Naive thymus-derived CD8-positive, alpha-beta T cell (primary cell): Measurements from ENCODE around the gene PPP1R10. TPM values are rescaled to one million over a fixed set of nuclear protein-coding genes. Genes with fewer than 3 reads are reported as not detected.
A peak's percentile ranks its signal among the peaks of the same experiment; 100 is the strongest.

Experiments used
- ATAC-seq, 2 donors: fragments of 150-1000 bp; cut with Tn5 transposase in 1 of 2; sonication (Bioruptor Pico), chemical (Tn5 transposase) in 1 of 2; 1 replicate in 1 of 2; 2 replicates in 1 of 2; pipeline ENCODE4 v1.10.0; 2021; ENCODE audit warnings: mild to moderate bottlenecking in 2 of 2, moderate library complexity in 2 of 2
- POLR2A ChIA-PET: fragments of 350-600 bp; sonication (Branson Sonifier 250); formaldehyde crosslinking; loops from one replicate; lab custom pipeline; 2021; ENCODE audit warnings: antibody characterized with exemption; lab: Charles Lee
- DNase-seq, 10 donors: peaks; one replicate each; pipeline versions ENCODE4 v3.0.0 to v3.0.0-alpha.2; 2020 to 2022
- H3K27ac Mint-ChIP-seq, 10 donors: one replicate each; pipeline ENCODE4 v1.8.0; 2020 to 2022; ENCODE audit warnings: mild to moderate bottlenecking in 10 of 10, mixed read lengths in 10 of 10, moderate library complexity in 4 of 10, inconsistent platforms in 1 of 10
- H3K27me3 Mint-ChIP-seq, 5 donors: one replicate each; pipeline ENCODE4 v1.8.0; 2021 to 2022; ENCODE audit warnings: mixed read lengths in 5 of 5
- H3K36me3 Mint-ChIP-seq, 3 donors: one replicate each; pipeline ENCODE4 v1.8.0; 2020 to 2022; ENCODE audit warnings: mixed read lengths in 3 of 3, mild to moderate bottlenecking in 2 of 3, inconsistent platforms in 1 of 3
- H3K4me1 Mint-ChIP-seq, 4 donors: one replicate each; pipeline ENCODE4 v1.8.0; 2021 to 2022; ENCODE audit warnings: mixed read lengths in 4 of 4
- H3K4me3 Mint-ChIP-seq, 10 donors: one replicate each; pipeline ENCODE4 v1.8.0; 2020 to 2022; ENCODE audit warnings: mild to moderate bottlenecking in 10 of 10, mixed read lengths in 10 of 10, moderate library complexity in 6 of 10, inconsistent platforms in 1 of 10
- H3K9me3 Mint-ChIP-seq, 9 donors: one replicate each; pipeline ENCODE4 v1.8.0; 2020 to 2022; ENCODE audit warnings: mixed read lengths in 9 of 9, mild to moderate bottlenecking in 3 of 9, inconsistent platforms in 1 of 9, moderate library complexity in 1 of 9
- polyA plus RNA-seq, 3 donors: library from polyadenylated mRNA; unstranded; fragments of 300-500 nt; fragmentation: Illumina TruSeq; gene quantifications; one replicate each; pipeline ENCODE4 v1.2.3, GENCODE V29; 2021
- total RNA-seq, 8 experiments: library from RNA in 2 of 8; stranded (reverse) in 2 of 8; gene quantifications; one replicate each; pipeline ENCODE4 v1.2.3 and lab custom pipeline; 2021 to 2026

PPP1R10 gene
- total and polyA plus RNA-seq, 5 experiments from 2014 or later, result 16.9 to 193 (median 20.2) TPM

GRCh38 chr6:30592287-30592686, 24.8 kb downstream of the PPP1R10 start:
- H3K9me3 Mint-ChIP-seq, result no peaks in the 10 kb centered on the region
- no peaks in the 10 kb centered on the region for H3K27me3 Mint-ChIP-seq
- H3K4me3 Mint-ChIP-seq, result no peak overlapping the region
- no peak for ATAC-seq
- POLR2A ChIA-PET, result interaction anchor here (0.9 to 1.4 kb wide), 2 partner anchors 23 to 35 kb away, joined by 3 to 4 read pairs; no protein-coding TSS in a partner anchor
- H3K27ac Mint-ChIP-seq, result peak overlapping the region in 7 of 10 donors; percentile 0 to 70 (median 30)
- DNase-seq, result no peak
- H3K4me1 Mint-ChIP-seq, result peaks cover 3 to 15% (median 9%) of the 10 kb centered on the region in 4 donors
- peaks cover 0 to 77% (median 3%) of the 10 kb centered on the region in 3 donors for H3K36me3 Mint-ChIP-seq

DNA sequence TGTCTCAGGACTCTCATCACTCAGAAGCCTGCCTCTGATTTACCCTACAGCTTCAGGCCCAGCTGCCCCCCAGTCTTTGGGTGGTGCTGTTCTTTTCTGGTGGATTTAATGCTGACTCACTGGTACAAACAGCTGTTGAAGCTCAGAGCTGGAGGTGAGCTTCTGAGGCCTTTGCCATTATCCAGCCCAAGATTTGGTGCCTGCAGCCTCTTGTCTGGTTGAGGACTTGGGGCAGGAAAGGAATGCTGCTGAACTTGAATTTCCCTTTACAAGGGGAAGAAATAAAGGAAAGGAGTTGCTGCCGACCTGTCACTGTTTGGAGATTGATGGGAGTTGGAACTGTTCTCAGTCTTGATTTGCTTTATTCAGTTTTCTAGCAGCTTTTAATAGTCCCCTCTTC, 26.0 kb downstream of the PPP1R10 start:
- Mint-ChIP-seq H3K36me3 (peaks cover 4 to 88% (median 8%) of the 10 kb centered on the region in 3 donors), H3K9me3 (no peaks in the 10 kb centered on the region), H3K27me3 (no peaks in the 10 kb centered on the region), H3K4me1 (peaks cover 0 to 11% (median 6%) of the 10 kb centered on the region in 4 donors), H3K27ac (peak overlapping the region in 4 of 10 donors; percentile 13 to 55 (median 53)), H3K4me3 (no peak overlapping the region)
- DNase-seq (no peak), ATAC-seq (no peak)
- POLR2A ChIA-PET, result interaction anchor here (0.5 to 1.3 kb wide), 8 partner anchors 8 to 97 kb away, joined by 3 to 5 read pairs (median 3); partner anchors contain the start of gene ABCF1

- Mint-ChIP-seq H3K4me1 (peaks cover 0 to 11% (median 6%) of the 10 kb centered on the region in 4 donors), H3K36me3 (peaks cover 4 to 92% (median 10%) of the 10 kb centered on the region in 3 donors), H3K4me3 (no peak overlapping the region), H3K9me3 (no peaks in the 10 kb centered on the region), H3K27me3 (no peaks in the 10 kb centered on the region), H3K27ac (peak overlapping the region in 4 of 10 donors; percentile 43 to 53 (median 50))
- DNase-seq (no peak), ATAC-seq (no peak)
- POLR2A ChIA-PET, result interaction anchor here (0.8 to 1.4 kb wide), 9 partner anchors 9 to 97 kb away, joined by 3 to 5 read pairs (median 4); partner anchors contain the start of gene ABCF1
These were observed 26.5 kb downstream of the PPP1R10 start for GRCh38 chr6:30590509-30590908.

- Mint-ChIP-seq H3K4me1 (peaks cover 0 to 11% (median 5%) of the 10 kb centered on the region in 4 donors), H3K36me3 (peaks cover 4 to 92% (median 12%) of the 10 kb centered on the region in 3 donors), H3K4me3 (no peak overlapping the region), H3K27me3 (no peaks in the 10 kb centered on the region), H3K9me3 (no peaks in the 10 kb centered on the region), H3K27ac (peak overlapping the region in 5 of 10 donors; percentile 13 to 80 (median 64))
- POLR2A ChIA-PET, result interaction anchor here (0.8 to 1.4 kb wide), 7 partner anchors 9 to 96 kb away, joined by 3 to 5 read pairs (median 3); no protein-coding TSS in a partner anchor
- peak in 1 of 2 donors; percentile 16 for ATAC-seq
- no peak for DNase-seq
These were observed 27.2 kb downstream of the PPP1R10 start for GRCh38 chr6:30589754-30590358.

DNA sequence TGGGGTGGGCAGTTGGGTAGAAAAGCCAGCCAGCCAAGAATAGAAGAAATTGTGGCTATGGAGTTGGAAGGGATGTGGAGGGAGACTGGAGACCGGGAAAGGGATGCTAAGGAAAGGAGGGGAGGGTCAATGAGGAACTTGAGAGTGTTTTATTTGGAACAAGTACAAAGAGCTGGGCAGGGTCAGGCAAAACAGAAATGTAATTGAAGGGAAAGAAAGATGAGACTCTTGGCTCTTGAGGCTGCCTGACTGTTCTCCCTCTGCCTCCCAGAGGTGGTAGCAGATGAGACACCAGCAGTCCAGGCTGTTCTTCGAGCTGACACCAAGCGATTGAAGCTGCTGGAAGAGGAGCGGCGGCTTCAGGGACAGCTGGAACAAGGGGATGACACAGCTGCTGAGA, 33.1 kb downstream of the PPP1R10 start:
- Mint-ChIP-seq H3K4me3 (no peak overlapping the region), H3K27ac (peak overlapping the region in 3 of 10 donors; percentile 40 to 73 (median 48)), H3K9me3 (no peaks in the 10 kb centered on the region), H3K4me1 (peaks cover 0 to 3% (median under 1%) of the 10 kb centered on the region in 4 donors), H3K36me3 (peaks cover 4 to 96% (median 39%) of the 10 kb centered on the region in 3 donors), H3K27me3 (no peaks in the 10 kb centered on the region)
- POLR2A ChIA-PET, result interaction anchor here (0.5 to 1.3 kb wide), 2 partner anchors 10 to 21 kb away, joined by 3 to 6 read pairs; no protein-coding TSS in a partner anchor
- DNase-seq (no peak), ATAC-seq (no peak)

DNA sequence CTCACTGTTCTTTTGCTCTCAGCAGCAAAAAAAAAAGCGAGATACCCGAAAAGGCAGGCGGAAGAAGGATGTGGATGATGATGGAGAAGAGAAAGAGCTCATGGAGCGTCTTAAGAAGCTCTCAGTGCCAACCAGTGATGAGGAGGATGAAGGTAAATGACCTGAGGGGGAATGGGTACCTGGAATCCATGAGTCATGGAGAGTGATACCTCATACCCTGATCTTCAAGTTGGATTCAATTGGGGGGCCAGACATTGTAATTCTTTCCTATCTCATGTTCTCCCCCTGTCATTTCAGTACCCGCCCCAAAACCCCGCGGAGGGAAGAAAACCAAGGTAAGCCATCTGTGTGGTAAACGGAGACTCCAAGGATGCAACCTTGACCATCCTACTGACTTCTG, 39.0 kb downstream of the PPP1R10 start:
- peak overlapping the region in 1 of 10 donors; percentile 46 for H3K27ac Mint-ChIP-seq
- DNase-seq, result no peak
- peak overlapping the region in 1 of 10 donors; percentile 28 for H3K4me3 Mint-ChIP-seq
- no peak for ATAC-seq
- H3K9me3 Mint-ChIP-seq, result no peaks in the 10 kb centered on the region
- H3K36me3 Mint-ChIP-seq, result peaks cover 9 to 75% (median 19%) of the 10 kb centered on the region in 3 donors
- H3K4me1 Mint-ChIP-seq, result peaks cover 25 to 37% (median 31%) of the 10 kb centered on the region in 4 donors
- POLR2A ChIA-PET, result interaction anchor here (0.8 to 2.9 kb wide), 5 partner anchors 12 to 37 kb away, joined by 3 to 8 read pairs (median 4); no protein-coding TSS in a partner anchor
- H3K27me3 Mint-ChIP-seq, result no peaks in the 10 kb centered on the region

- ATAC-seq, result no peak
- H3K4me1 Mint-ChIP-seq, result peaks cover 55 to 77% (median 71%) of the 10 kb centered on the region in 4 donors
- no peaks in the 10 kb centered on the region for H3K9me3 Mint-ChIP-seq
- no peaks in the 10 kb centered on the region for H3K27me3 Mint-ChIP-seq
- H3K4me3 Mint-ChIP-seq, result peak overlapping the region; percentile 91 to 100 (median 100)
- POLR2A ChIA-PET, result interaction anchor here (0.5 to 1.6 kb wide), 2 partner anchors 17 to 23 kb away, joined by 3 to 6 read pairs; partner anchors contain the start of genes GNL1 and PRR3
- no peak for DNase-seq
- peak overlapping the region; percentile 7 to 100 (median 71) for H3K27ac Mint-ChIP-seq
- H3K36me3 Mint-ChIP-seq, result peaks cover 2 to 31% (median 9%) of the 10 kb centered on the region in 3 donors
These were observed 43.9 kb downstream of the PPP1R10 start for GRCh38 chr6:30573113-30573512.

DNA sequence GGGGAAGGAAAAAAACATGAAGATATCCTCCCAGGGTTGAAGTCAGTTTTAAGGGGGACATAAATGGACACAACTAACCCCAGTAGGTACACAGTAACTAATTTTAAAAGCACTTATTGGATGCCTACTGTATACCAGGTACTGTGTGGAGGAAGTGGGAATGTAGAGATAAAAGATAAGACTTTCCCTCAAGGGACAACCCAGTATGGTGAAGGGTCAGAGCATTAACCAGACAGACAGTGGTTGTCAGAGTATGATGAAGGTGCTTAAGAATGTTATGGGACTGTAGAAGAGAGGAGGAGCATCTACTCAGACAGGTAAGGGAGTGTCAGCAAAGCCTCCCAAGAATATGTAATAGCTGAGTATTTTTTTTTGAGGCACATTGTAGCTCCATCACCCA, 44.9 kb downstream of the PPP1R10 start:
- Mint-ChIP-seq H3K36me3 (peaks cover 0 to 22% (median 3%) of the 10 kb centered on the region in 3 donors), H3K9me3 (no peaks in the 10 kb centered on the region), H3K27me3 (no peaks in the 10 kb centered on the region), H3K4me1 (peaks cover 52 to 74% (median 69%) of the 10 kb centered on the region in 4 donors), H3K27ac (peak overlapping the region; percentile 98 to 100 (median 99)), H3K4me3 (peak overlapping the region; percentile 91 to 100 (median 100))
- POLR2A ChIA-PET, result interaction anchor here (3.3 kb wide), 1 partner anchor 42 kb away, joined by 39 read pairs; no protein-coding TSS in a partner anchor
- DNase-seq (no peak), ATAC-seq (no peak)

DNA sequence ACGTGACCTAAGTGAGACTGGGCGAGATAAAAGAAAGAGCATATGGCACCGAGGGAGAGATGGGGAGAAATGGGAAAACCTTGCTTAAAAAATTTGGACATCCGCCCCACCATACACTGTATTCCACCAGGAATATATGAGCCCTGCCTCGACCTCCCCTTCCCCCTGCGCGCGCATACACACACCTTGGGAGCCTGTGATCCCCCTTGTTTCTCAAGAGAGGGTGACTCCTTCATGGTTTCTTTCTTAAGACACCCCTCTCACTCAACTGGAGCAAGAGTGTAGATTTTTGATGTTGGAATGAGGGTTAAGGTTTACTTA, 45.3 kb downstream of the PPP1R10 start:
- peak overlapping the region; percentile 91 to 100 (median 100) for H3K4me3 Mint-ChIP-seq
- no peaks in the 10 kb centered on the region for H3K27me3 Mint-ChIP-seq
- peaks cover 0 to 18% (median 0%) of the 10 kb centered on the region in 3 donors for H3K36me3 Mint-ChIP-seq
- no peak for ATAC-seq
- H3K27ac Mint-ChIP-seq, result peak overlapping the region; percentile 98 to 100 (median 99)
- no peak for DNase-seq
- H3K9me3 Mint-ChIP-seq, result no peaks in the 10 kb centered on the region
- POLR2A ChIA-PET, result interaction anchor here (0.5 to 3.3 kb wide), 18 partner anchors 15 to 258 kb away, joined by 3 to 49 read pairs (median 5); partner anchors contain the start of genes GNL1, MDC1, MRPS18B and PPP1R10
- H3K4me1 Mint-ChIP-seq, result peaks cover 49 to 70% (median 65%) of the 10 kb centered on the region in 4 donors

DNA sequence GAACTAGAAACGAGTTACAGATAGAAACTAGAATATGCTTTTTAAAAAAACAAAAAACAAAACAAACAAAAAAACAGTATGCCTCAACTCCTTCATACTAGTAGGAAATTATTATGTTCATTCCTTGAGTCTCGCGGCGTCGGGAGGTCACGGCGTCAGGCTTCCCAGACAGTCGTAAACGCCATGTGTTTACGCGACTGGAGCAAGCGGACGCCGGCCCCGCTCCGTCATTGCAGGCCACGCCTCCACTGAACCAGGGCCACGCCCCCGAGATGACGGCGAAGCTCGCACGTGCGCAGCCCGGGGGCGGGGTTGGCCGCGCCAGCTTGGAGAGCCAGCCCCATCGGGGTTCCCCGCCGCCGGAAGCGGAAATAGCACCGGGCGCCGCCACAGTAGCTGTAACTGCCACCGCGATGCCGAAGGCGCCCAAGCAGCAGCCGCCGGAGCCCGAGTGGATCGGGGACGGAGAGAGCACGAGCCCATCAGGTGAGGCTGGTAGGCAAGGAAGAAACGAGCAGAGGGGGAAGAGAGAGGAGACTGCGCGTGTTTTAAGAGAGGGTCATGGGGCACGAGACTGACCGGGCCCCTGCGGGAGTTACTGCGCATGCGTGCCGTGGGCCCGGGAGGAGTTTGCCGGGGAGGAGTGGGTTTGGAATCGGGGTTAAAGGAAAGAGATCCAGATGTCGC, 45.8 kb downstream of the PPP1R10 start, which contains the start of gene ABCF1:
Gene ABCF1 (plus strand): TSS at position 368 of the 687 bp plus-strand sequence. CDS start 46 bp downstream, at position 414.
- Mint-ChIP-seq H3K27me3 (no peaks in the 10 kb centered on the region), H3K36me3 (peaks cover 0 to 13% (median 0%) of the 10 kb centered on the region in 3 donors), H3K4me3 (peak within 1 kb of the TSS; percentile 91 to 100 (median 100)), H3K9me3 (no peaks in the 10 kb centered on the region), H3K27ac (peak within 1 kb of the TSS; percentile 98 to 100 (median 99)), H3K4me1 (peaks cover 45 to 67% (median 62%) of the 10 kb centered on the region in 4 donors)
- DNase-seq (peak; percentile 98 to 100 (median 99)), ATAC-seq (peak; percentile 94)
- POLR2A ChIA-PET, result interaction anchor here (0.5 to 3.3 kb wide), 23 partner anchors 9 to 259 kb away, joined by 3 to 49 read pairs (median 5); partner anchors contain the start of genes GNL1, MDC1, MRPS18B and PPP1R10

DNA sequence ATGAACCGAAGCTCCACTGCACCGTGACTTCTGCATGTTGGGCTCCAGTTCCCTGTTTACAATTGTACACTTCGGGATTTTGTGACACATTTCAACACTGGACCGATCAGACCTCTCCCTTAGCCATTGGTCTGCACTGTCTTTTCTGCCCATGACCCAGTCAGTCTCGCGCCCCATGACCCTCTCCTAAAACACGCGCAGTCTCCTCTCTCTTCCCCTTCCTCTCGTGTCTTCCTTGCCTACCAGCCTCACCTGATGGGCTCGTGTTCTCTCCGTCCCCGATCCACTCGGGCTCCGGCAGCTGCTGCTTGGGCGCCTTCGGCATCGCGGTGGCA, 46.3 kb downstream of the PPP1R10 start:
- H3K27me3 Mint-ChIP-seq, result no peaks in the 10 kb centered on the region
- peak; percentile 31 to 39 for ATAC-seq
- DNase-seq, result no peak
- H3K36me3 Mint-ChIP-seq, result peaks cover 0 to 12% (median 0%) of the 10 kb centered on the region in 3 donors
- peaks cover 45 to 69% (median 63%) of the 10 kb centered on the region in 4 donors for H3K4me1 Mint-ChIP-seq
- H3K4me3 Mint-ChIP-seq, result peak overlapping the region; percentile 91 to 100 (median 100)
- no peaks in the 10 kb centered on the region for H3K9me3 Mint-ChIP-seq
- POLR2A ChIA-PET, result interaction anchor here (0.9 to 3.3 kb wide), 22 partner anchors 9 to 259 kb away, joined by 3 to 49 read pairs (median 5); partner anchors contain the start of genes GNL1, MDC1, MRPS18B and PPP1R10
- H3K27ac Mint-ChIP-seq, result peak overlapping the region; percentile 98 to 100 (median 99)
